ENCODE results near the gene FHL1.

The FHL1 gene

DNA sequence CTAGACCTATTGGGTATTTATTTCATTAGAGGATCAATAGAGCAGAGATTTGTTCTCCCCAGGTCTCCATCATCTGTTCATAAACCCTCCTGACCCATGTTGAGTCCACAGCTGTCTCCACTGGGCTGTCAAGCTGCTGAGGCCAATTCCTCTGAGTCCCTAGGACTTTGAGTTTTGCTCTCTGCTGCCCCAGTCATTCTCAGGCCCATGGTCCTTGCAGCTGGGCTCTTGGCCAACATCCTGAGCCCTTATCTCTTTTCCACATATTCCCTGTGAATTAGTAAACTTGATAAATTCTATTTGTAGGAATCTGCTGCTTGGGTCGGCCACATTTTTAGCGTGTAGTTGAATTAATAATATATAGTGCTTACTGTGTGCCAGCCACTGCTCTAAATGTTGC lies 41.9 kb downstream of the FHL1 start:
- no peak for DNase-seq (ENCODE audit: low spot score)

DNA sequence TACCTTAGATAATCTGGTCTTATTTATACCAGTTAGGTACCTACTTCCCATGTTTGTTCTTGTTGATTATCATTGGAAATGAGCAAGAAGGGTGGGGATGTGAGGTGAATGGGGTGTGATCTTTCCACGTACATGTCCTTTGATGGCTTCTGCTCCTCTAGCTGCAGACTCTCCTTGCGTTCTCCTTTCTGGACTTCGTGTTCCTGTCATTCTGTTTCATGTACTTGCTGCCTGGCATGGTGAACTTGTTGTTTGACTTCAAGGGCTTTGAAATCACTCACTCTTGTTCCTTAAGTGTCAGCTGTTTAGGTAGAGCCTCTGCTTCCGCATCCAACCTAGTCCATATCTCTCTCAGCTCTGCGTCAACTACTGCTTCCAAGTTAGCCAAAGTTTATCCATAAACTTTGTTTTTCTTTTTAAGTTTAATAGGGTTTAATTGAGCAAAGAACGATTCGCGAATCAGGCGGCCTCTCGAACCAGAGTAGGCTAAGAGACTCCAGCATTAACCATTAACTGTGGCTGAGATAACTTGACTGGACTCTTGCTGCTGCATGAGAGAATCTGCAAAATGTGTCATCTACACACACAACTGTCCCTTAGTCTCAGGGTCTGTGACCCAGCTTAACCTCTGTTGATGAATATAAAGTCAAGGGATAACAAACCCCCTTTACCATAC lies 42.8 kb downstream of the FHL1 start:
- DNase-seq (ENCODE audit: low spot score) = no peak

DNA sequence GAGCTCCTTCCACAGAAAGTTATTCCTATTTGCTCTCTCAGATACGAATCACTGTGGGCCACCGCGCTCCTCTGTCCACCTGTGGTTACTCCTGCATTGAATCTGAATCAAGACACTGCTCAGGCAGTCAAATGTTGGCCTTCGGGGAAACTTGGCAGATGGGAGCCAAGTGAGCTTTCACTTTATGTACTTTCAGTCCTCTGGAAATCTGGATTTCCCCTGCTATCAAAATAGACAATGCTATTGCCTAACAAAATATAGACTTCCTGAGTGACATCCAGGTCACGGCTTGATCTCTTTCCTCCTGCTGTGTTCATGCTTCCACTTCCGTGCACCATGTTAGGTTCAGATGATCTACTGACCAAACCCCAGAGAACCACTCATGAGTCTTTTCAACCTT lies 43.8 kb downstream of the FHL1 start:
- DNase-seq (ENCODE audit: low spot score) = no peak

DNA sequence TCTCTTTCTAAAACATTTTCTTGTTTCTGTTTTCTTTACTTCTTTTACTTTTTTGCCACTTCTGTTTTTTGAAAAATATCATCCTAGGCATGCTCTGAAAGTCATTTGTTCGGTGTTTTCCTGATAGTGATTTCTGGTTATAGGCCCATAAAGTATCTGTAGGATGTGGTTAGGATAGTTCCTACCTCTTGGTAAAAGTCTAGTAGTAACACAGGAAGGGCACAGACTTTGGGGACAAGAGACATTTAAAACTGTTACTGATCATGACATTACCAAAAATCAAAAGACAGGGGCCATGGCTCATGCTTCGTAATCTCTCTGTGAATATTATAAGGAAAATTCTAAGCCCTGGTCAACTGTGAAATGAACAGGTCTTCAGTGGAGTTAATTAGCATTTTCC lies 44.8 kb downstream of the FHL1 start:
- DNase-seq (ENCODE audit: low spot score) = no peak

DNA sequence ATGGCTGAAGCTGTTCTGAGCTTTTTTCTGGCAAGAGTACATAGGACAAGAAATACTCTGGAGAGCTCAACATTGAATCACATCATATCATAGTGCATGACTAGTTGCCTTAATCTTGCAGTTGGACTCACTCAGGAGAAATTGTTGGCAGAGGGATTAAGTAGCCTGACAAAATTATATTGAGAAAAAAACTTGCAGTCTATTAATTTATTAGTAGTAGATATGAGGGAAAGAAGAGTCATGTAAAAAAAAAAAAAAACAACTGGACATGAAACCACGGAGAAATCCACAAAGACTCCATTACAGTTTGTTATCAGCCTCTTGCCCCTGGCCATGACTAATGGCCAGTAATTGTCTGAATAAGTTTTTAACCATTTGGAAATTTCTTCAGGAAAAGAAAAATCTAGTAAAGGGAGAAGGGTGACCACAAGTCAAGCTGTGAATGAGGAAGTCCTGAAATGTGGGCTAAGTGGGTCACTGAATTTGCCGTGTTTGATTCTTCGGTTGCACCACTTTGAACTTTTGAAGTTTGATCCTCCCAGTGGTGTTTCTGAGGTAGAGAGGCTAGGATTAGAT lies 45.6 kb downstream of the FHL1 start:
- DNase-seq (ENCODE audit: low spot score) = no peak

DNA sequence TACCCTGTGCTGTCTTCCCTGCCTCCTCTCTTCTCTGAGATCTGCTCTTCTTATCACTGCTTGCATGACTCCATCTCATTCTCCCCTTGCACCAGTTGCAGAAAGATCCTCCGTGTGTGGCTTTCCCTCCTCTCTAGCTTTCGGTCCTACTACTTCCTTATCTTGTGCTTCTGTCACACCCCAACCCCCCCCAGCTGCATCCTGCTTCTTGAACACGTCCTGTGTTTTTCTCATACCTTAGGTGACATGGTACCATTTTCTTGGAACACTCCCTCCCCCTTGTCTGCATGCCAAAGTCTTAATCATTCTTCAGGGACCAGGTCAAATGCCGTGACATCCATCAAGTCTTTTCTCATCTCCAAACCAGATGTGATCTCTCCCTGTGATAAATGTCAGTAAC lies 46.4 kb downstream of the FHL1 start:
- DNase-seq (ENCODE audit: low spot score) = no peak

DNA sequence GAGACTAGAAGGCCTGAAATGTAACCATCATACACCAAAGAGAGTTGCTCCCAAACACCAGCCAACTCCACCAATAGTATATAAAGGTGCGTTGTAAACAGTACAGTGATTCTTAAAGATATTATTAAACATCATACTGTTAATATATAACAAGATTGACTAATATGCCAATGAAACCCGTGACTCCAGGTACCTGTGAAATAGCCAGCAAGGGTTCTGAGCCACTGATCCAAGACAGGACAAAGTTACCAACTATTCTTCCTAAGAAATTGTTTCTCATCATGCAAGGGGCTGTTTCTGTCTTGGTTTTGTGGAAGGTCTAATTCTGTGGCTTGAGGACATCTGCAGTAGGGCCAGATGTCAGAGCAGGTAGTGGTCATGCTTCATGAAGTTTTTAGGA lies 47.2 kb downstream of the FHL1 start:
- no peak for DNase-seq (ENCODE audit: low spot score)

DNA sequence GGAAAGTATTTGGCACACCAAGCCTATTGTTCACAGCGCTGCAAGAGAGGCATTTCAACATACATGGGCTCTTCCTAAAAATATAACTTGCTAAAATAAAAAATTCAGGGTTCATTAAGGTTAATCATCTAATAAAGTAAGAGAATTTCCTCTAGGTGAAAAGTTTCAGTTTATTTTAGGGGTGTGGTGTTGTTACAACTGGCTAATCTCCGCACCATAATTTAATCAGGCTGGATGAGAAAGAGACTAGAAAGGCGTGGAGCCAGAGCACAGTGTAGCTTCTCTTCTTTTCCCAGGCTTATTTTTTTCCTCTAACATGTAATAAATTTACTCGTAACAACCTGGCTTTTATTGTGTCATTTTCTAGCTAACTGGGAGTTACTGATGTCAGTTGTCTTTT lies 47.9 kb downstream of the FHL1 start:
- no peak for DNase-seq (ENCODE audit: low spot score)

DNA sequence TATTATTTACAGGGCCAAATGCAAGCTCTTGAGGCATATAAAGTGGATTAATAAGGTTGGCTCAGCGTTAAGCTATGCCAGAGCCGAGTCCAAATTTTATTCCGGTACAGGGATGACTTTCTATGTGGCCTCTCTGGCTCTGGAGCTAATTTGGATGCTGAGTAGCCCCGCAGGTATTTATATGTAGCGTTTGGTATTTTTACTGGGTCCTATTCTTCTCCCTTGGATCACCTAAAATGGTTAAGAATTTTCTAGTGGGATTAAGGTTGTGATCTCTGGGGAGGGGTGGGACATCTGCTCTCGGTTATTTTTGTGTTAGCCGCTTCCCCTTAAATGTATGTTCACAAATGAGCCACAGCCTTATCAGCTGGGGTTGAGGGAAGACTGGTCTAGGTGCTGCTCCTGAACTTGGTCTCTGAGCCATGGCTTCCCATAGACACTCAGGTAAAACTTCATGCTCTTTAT lies 49.4 kb downstream of the FHL1 start:
- no peak for DNase-seq (ENCODE audit: low spot score)

DNA sequence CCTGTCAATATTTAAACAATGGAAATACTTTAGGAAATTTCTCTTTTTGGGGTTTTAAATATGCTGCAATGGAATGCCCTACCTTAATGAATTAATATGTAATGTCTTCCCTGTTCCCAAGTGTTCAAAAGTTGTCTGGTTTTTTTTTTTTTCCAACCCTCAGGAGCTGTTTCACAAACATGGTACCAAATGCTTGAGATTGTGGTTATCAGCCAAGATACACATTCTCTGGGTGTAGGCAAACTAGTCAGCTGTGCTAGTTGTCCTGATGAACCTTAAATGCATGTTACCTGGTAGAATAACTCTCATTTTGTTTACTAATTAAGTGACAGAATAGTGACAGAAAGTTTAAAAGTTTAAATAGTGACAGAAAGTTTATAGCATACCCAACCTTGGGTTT lies 50.7 kb downstream of the FHL1 start:
- DNase-seq (ENCODE audit: low spot score) = no peak

DNA sequence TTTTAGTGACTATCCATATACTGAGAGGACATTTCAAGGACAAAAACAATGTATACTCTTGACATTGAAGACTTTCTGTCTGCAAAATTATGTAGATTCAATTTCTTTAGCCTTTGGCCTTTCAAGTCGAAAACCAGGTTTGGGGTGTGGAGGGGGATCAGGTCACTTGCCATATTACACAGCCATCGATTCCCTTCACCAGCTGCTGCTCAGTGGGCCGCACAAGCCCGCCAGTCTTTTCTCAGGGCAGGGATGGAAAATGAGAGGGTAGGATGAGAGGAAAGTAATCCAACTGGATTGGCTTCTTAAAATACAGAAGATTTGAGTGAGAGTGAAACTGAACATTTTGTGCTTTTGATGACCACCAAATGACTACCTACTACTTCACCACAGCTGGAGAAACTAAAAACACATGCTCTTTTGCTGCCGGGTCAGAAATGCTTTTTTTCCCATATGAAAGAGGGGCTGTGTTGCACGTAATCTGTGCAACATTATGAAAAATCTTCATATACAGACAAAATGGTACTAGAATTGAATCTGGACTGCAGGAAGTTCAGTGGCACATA lies 51.4 kb downstream of the FHL1 start:
- DNase-seq (ENCODE audit: low spot score) = no peak

DNA sequence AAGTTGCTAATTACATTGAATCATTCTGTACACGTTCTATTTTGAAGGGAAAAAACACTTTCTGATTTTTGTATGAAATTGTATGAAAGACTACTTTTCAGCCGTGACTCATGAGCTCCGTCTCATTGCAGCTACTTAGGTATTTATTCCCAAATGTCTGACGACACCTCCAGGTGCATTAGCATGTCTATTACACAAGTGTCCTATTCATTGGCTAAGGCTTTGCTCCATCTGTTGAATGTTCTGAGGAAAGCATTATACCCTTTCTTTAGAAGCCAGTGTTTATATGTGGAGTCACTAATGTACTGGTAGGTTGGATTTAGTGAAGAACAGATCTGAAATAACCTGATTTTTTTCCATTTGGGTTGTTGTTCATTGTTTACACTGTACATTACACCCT lies 52.0 kb downstream of the FHL1 start:
- no peak for DNase-seq (ENCODE audit: low spot score)

DNA sequence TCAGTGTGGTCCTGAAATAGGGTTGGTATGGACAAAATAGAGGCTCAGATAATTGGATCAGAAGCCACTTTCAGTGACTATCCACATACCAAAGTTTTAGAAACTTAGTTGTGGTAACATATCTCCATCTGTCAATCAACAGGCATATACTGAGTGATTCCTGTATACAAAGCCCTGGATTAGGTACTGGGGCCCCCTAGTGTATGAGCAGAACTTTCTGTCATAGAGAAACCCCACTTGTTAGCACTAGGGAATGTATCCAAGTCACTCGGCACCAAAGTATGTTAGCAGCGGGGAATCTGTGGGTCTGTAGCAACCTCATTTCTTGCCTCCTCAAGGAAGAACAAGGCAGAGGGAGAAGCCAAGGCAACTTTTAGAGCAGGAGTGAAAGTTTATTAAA lies 53.1 kb downstream of the FHL1 start:
- no peak for DNase-seq (ENCODE audit: low spot score)

DNA sequence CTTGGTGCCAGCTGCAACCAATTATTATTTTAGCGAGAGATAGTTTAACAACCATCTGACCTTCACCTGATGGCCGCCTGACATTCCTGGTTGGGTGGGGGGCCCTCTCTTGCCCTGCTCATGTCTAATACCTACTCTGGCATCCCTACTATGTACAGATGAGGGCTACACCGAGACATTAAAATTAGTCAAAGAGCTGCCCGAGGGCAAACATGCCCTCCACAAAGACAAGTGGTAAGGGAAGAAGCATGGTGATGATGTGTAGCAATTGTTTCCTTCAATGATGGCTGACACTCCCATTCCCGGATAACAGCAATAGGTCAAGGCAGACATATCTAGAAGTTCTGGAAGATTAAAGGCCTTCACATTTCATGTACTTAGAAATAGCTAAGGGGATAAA lies 54.3 kb downstream of the FHL1 start:
- DNase-seq (ENCODE audit: low spot score) = no peak

DNA sequence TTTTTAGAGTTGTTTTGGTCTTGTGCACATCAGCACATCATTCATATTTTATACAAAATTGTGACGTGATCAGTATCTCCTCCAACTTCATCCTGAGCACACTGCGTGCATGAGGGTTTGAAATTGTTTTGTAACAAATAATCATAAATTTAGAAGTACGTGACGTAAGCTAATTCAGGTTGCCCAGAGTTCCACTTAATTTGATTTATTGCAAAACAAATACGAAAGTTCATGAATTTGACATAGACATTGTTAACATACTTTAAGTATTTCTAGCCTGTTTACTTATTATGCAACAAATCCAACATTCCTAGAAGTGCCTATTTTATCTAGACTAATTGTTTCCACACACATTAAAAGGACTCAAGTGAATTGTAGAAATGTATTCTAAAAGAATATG lies 55.6 kb downstream of the FHL1 start:
- DNase-seq (ENCODE audit: low spot score) = no peak

DNA sequence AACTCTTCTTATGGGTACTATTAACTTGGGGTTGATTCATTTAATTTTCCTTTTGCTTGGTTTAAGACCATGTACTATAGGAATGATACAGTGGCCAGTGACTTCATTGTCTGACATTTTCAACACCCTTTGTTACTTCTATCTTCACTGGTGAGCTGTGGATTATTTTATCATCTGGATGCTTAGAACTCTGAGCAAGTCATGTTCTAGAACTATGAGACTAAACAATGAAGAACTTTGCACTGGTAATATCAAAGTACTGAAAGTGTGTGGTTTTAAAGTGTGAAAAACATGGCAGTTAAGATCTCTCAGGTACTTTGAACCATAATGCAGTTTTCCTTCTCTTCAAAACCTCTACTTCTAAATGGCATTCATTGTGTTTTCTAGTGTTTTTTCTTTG lies 56.1 kb downstream of the FHL1 start:
- no peak for DNase-seq (ENCODE audit: low spot score)

DNA sequence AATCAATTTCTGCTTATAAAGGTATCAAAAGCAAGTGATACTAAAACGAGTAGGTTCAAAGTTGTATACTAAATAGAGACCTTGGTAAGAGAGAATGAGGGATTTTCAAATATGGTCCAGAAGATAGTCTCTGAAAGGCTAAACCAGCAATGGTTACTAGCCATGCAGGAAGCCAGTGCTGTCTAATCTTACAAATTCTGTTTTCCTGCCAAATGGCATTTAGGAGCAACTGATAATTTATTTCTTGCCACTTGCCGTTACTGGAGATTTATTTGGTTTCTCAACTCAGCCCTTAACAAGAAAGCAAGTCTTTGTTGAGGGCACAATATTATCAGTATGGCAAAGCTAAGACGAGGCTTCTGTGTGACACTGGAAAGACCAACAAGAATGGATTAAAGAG lies 56.6 kb downstream of the FHL1 start:
- no peak for DNase-seq (ENCODE audit: low spot score)

DNA sequence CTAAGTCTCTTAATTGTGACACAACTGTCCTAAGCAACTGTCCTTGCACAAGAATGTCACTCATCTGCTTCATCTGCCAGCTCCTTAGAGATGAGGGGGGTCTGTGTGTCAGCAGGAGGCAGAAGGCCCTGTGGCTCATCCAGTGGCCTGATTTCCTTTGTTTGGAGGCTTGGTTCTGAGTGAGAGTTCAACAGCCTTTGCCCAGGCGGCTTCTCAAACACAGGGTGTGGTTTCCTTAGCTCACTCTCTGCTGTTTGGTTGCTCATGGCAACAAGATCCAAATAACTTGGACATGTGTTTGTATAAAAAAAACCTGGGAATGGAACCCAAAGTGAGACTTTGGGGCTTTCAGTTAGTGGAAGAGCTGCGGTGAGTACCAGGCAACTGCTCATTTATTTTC lies 57.2 kb downstream of the FHL1 start:
- DNase-seq (ENCODE audit: low spot score) = peak; percentile 7

DNA sequence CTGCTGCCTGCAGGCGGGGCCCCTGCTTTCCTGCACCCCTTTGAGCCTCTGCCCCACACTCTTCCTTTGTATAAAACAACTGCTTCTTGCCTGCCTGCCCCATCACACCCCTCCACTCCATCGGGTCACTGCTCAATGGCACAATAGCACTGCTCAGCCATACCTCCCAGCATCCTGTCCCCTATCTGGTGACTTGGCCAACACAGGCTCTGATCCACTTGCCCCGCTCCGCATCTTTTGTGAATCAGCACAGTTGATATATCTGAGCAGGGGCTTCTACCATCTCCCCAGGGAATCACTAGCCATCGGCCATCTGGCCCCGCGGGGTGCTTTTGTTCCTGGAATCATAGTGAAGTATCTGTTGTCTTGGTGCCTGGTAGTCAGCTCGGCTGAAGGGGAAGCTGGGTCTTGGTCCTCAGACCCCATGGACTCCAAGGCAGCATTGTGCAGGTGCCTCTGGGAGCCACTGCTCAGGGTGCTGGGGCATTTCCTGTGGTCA lies 58.6 kb downstream of the FHL1 start:
- no peak for DNase-seq (ENCODE audit: low spot score)

DNA sequence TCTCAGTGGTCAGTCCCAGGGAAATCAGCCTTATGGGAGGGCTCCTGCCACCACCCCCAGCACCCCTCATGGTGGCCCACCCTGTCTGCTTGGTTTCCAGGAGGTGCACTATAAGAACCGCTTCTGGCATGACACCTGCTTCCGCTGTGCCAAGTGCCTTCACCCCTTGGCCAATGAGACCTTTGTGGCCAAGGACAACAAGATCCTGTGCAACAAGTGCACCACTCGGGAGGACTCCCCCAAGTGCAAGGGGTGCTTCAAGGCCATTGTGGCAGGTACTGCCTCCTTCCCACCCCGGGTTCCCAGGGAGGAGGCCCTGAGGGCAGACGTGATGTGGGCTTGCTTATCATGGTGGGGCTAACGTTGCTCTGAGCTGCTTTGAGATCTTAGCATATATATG lies 59.6 kb downstream of the FHL1 start:
- no peak for DNase-seq (ENCODE audit: low spot score)

DNA sequence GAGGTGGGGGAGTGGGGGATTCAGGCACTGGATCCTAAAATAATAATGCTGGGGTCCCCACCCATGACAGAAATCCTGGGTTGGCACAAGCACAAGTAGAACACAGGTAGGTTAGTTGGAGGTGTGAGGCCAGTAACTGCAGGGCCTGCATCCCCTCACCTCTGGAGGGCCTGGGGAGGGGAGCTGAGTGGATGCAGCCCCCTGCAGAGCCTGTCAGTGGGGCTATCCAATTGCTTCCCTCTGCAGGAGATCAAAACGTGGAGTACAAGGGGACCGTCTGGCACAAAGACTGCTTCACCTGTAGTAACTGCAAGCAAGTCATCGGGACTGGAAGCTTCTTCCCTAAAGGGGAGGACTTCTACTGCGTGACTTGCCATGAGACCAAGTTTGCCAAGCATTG lies 60.2 kb downstream of the FHL1 start:
- DNase-seq (ENCODE audit: low spot score) = no peak

DNA sequence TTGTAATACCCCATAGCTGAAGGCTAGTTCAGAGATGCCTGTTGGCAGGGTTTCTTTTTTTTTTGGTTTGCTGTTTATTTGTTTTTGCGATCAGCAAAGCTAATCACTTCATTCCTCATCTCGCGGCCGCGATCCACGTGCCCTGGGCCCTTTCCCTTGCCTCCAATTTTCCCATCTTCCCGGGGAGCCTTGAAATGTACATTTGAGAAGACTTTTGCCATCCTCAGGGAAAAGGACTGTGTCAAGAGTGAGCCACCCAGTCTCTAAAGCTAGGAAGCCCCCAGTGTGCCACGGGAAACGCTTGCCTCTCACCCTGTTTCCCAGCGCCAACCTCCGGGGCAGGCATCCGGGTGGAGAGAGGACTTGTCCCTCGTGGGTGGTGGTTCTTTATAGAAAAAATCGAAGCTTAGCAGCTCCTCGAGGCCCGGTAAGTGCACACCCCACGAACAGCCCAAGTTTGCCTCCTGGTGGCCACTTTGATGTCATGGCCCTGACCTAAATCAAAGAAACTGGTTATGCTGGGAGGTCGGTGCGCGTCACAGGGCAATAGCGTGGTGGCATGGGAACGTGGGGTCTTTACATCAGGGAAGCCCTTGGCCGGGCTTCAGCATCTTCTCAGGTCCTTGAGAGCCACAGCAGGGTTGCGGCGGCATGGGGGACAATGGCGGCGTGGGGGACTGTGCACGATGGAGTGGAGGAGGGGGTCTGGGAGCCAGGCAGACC lies 61.8 kb downstream of the FHL1 start:
- peak; percentile 43 for DNase-seq (ENCODE audit: low spot score)

DNA sequence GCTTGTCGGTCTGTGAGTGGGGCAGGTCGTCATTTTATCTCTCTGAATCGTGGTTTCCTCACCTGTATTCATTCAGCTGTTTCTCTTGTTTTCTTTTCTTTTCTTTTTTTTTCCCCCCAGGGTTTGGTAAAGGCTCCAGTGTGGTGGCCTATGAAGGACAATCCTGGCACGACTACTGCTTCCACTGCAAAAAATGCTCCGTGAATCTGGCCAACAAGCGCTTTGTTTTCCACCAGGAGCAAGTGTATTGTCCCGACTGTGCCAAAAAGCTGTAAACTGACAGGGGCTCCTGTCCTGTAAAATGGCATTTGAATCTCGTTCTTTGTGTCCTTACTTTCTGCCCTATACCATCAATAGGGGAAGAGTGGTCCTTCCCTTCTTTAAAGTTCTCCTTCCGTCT lies 62.4 kb downstream of the FHL1 start:
- no peak for DNase-seq (ENCODE audit: low spot score)

Measured in Ammon's horn (tissue), 1 donor.